HepG2 (cell line): ENCODE measurements around the gene MFSD2B. TPM values are rescaled to one million over a fixed set of nuclear protein-coding genes. Genes with fewer than 3 reads are reported as not detected.

Experiments
- ATM ChIP-seq: fragments of 450-650 bp; IDR thresholded peaks from 2 replicates; pipeline ENCODE4 v1.7.1; 2017; ENCODE audit warnings: mild to moderate bottlenecking, borderline replicate concordance
- CCAR2 ChIP-seq: fragments of 200-400 bp; formaldehyde crosslinking; optimal IDR thresholded peaks from 2 replicates; pipeline ENCODE3; 2018; ENCODE audit warnings: low read depth, mild to moderate bottlenecking, low read length, moderate library complexity
- CREM ChIP-seq, 2 experiments: sonication (generic) in 1 of 2; formaldehyde crosslinking in 1 of 2; IDR thresholded peaks; 2 replicates each; pipeline versions ENCODE4 v1.4.0 to v1.6.1; 2016 to 2020; ENCODE audit warnings: antibody characterized with exemption in 1 of 2, mild to moderate bottlenecking in 1 of 2, missing genetic modification reagents in 1 of 2
- HIVEP1 ChIP-seq: sonication (generic); formaldehyde crosslinking; IDR thresholded peaks from 2 replicates; pipeline ENCODE4 v1.4.0; 2020; ENCODE audit warnings: mild to moderate bottlenecking, missing genetic modification reagents
- HOXA7 ChIP-seq: sonication (generic); formaldehyde crosslinking; IDR thresholded peaks from 2 replicates; pipeline ENCODE4 v1.8.1; 2022; ENCODE audit warnings: mild to moderate bottlenecking, missing genetic modification reagents, moderate library complexity
- NR2F6 ChIP-seq, 2 experiments: IDR thresholded peaks; 2 replicates each; pipeline ENCODE4 v1.6.1; 2016; ENCODE audit warnings: antibody characterized with exemption in 1 of 2, mild to moderate bottlenecking in 1 of 2
- PHB2 ChIP-seq: fragments of 450-650 bp; IDR thresholded peaks from 2 replicates; pipeline ENCODE4 v1.6.1; 2018; ENCODE audit not compliant: partially characterized antibody
- SOX13 ChIP-seq, 3 experiments: fragments of 450-650 bp in 1 of 3; sonication (generic) in 1 of 3; formaldehyde crosslinking in 1 of 3; IDR thresholded peaks in 2 of 3; conservative IDR thresholded peaks in 1 of 3; 2 replicates each; pipeline versions ENCODE4 v1.5.0 to v1.6.1; 2016 to 2020; ENCODE audit warnings: antibody characterized with exemption in 1 of 3, mild to moderate bottlenecking in 1 of 3, missing compliant biosample characterization in 1 of 3, missing genetic modification reagents in 1 of 3, moderate library complexity in 1 of 3
- SRF ChIP-seq: IDR thresholded peaks from 2 replicates; pipeline ENCODE4 v1.6.1; 2011; ENCODE audit warnings: mild to moderate bottlenecking, low read depth, low read length, moderate library complexity
- TBX2 ChIP-seq: sonication (generic); formaldehyde crosslinking; IDR thresholded peaks from 2 replicates; pipeline ENCODE4 v1.5.0; 2020; ENCODE audit warnings: missing genetic modification reagents, mild to moderate bottlenecking, borderline replicate concordance
- TOPORS ChIP-seq: sonication (generic); formaldehyde crosslinking; IDR thresholded peaks from 2 replicates; pipeline ENCODE4 v1.8.0; 2023; ENCODE audit warnings: mild to moderate bottlenecking, missing genetic modification reagents
- ZNF253 ChIP-seq: sonication (generic); formaldehyde crosslinking; IDR thresholded peaks from 2 replicates; pipeline ENCODE4 v1.8.0; 2022; ENCODE audit warnings: mild to moderate bottlenecking, missing genetic modification reagents, borderline replicate concordance
- ZNF256 ChIP-seq: sonication (generic); formaldehyde crosslinking; conservative IDR thresholded peaks from 2 replicates; pipeline ENCODE4 v1.4.0; 2020; ENCODE audit warnings: missing genetic modification reagents
- ZNF276 ChIP-seq: sonication (generic); formaldehyde crosslinking; IDR thresholded peaks from 2 replicates; pipeline ENCODE4 v1.4.0; 2020; ENCODE audit warnings: mild to moderate bottlenecking, low read depth, missing genetic modification reagents
- ZNF292 ChIP-seq: sonication (generic); formaldehyde crosslinking; IDR thresholded peaks from 2 replicates; pipeline ENCODE4 v1.8.1; 2022; ENCODE audit warnings: mild to moderate bottlenecking, low read depth, missing genetic modification reagents, borderline replicate concordance
- ZNF549 ChIP-seq: sonication (generic); formaldehyde crosslinking; IDR thresholded peaks from 2 replicates; pipeline ENCODE4 v1.5.0; 2020; ENCODE audit warnings: missing genetic modification reagents
- ZNF607 ChIP-seq: sonication (generic); formaldehyde crosslinking; IDR thresholded peaks from 2 replicates; pipeline ENCODE4 v1.5.1; 2020; ENCODE audit warnings: missing genetic modification reagents, mild to moderate bottlenecking, borderline replicate concordance
- ZNF614 ChIP-seq: IDR thresholded peaks from 2 replicates; pipeline ENCODE4 v1.6.1; 2018; ENCODE audit warnings: missing biosample characterization, missing genetic modification reagents, inconsistent platforms, borderline replicate concordance
- ZNF710 ChIP-seq: sonication (generic); formaldehyde crosslinking; IDR thresholded peaks from 2 replicates; pipeline ENCODE4 v1.5.0; 2020; ENCODE audit warnings: mild to moderate bottlenecking, missing genetic modification reagents, borderline replicate concordance
- ZNF788 ChIP-seq: sonication (generic); formaldehyde crosslinking; IDR thresholded peaks from 2 replicates; pipeline ENCODE4 v1.5.0; 2020; ENCODE audit warnings: mild to moderate bottlenecking, missing genetic modification reagents, borderline replicate concordance
- ZSCAN22 ChIP-seq: sonication (generic); formaldehyde crosslinking; IDR thresholded peaks from 2 replicates; pipeline ENCODE4 v1.4.0; 2020; ENCODE audit warnings: mild to moderate bottlenecking, missing genetic modification reagents
- polyA plus RNA-seq, 8 experiments: library from polyadenylated mRNA; depleted of rRNA in 3 of 8; stranded (reverse) in 7 of 8; unstranded in 1 of 8; fragments of >200 nt; fragmentation: Illumina TruSeq in 4 of 8; extraction: Trizol in 4 of 8; gene quantifications; 2 replicates each; pipeline versions ENCODE4 v1.2.1 to v1.2.3, GENCODE V29; 2011 to 2016; ENCODE audit warnings: low read depth in 4 of 8, missing spikeins in 1 of 8, mixed read lengths in 1 of 8; ENCODE audit not compliant: insufficient read depth in 1 of 8
- total RNA-seq, 5 experiments: library from RNA; depleted of rRNA; stranded (reverse); fragments of >200 nt; fragmentation: Illumina TruSeq; extraction: Trizol; gene quantifications; 2 replicates each; pipeline ENCODE4 v1.2.3, GENCODE V29; 2016; ENCODE audit warnings: low read depth in 1 of 5
- TF ChIP-seq, protein P1 (sequence below): sonication (generic); formaldehyde crosslinking; IDR thresholded peaks from 2 replicates; pipeline ENCODE4 v1.4.0; 2020; ENCODE audit warnings: mild to moderate bottlenecking, missing genetic modification reagents

The MFSD2B gene
- total and polyA plus RNA-seq, 2 of the 13 experiments (the other 11 are each of a cell fraction or from before 2014, with no cell fraction given): 0.21 to 0.93 TPM

DNA sequence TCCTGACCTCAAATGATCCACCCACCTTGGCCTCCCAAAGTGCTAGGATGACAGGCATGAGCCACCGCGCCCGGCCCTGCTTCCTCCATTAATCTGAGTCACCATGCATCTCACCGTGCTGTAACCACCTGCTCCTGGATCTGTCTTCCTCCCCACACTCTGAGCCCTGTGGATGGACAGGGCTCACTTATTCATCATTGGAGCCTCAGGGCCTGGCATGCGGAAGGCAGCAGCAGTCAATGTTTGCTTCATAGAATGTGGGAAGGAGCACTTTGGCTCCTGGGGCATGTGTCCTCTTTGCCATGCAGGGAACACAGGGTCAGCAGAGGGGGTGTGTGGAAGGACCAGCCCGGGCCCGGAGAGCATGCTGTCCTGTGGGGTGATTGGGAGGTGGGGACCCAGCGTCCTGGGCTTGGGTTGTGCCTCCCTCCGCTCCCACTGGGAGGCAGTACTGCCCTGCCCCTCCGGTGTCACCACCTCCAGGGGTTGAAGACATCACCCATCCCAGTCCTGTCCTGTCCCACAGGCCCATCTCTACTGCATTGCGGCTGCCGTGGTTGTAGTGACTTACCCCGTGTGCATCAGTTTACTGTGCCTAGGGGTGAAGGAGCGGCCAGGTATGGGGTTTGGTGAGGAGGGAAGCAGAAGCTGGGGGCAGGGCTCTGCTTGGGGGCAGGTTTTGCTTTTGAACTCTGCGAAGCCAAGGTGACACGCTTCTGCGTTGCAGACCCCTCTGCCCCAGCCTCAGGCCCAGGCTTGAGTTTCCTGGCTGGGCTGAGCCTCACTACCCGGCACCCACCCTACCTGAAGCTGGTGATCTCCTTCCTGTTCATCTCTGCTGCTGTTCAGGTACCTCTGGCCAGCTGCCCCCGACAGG is 11.5 kb downstream of the MFSD2B start (continued):
- no peak for TF ChIP-seq ZSCAN22 (CRISPR knock-in tag)
- no peak for TF ChIP-seq ZNF253 (CRISPR knock-in tag)
- TF ChIP-seq SOX13 (IDR thresholded peaks at IDR 0.05): no peak
- no peak for TF ChIP-seq SOX13 (CRISPR knock-in tag; conservative IDR thresholded peaks at IDR 0.05 in 1 of 2, IDR thresholded peaks at IDR 0.05 in 1 of 2)
- no peak; the same call in 1 of the 2 replicates for TF ChIP-seq ZNF607 (CRISPR knock-in tag)
- TF ChIP-seq HIVEP1 (CRISPR knock-in tag): no peak
- TF ChIP-seq, protein P1, sequence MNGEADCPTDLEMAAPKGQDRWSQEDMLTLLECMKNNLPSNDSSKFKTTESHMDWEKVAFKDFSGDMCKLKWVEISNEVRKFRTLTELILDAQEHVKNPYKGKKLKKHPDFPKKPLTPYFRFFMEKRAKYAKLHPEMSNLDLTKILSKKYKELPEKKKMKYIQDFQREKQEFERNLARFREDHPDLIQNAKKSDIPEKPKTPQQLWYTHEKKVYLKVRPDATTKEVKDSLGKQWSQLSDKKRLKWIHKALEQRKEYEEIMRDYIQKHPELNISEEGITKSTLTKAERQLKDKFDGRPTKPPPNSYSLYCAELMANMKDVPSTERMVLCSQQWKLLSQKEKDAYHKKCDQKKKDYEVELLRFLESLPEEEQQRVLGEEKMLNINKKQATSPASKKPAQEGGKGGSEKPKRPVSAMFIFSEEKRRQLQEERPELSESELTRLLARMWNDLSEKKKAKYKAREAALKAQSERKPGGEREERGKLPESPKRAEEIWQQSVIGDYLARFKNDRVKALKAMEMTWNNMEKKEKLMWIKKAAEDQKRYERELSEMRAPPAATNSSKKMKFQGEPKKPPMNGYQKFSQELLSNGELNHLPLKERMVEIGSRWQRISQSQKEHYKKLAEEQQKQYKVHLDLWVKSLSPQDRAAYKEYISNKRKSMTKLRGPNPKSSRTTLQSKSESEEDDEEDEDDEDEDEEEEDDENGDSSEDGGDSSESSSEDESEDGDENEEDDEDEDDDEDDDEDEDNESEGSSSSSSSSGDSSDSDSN: 0 out of 2 replicates have a peak, but pooled peaks have one; percentile 37
- no peak for TF ChIP-seq SRF
- peak; percentile 18; the same call in 1 of the 2 replicates for TF ChIP-seq ZNF614
- no peak for TF ChIP-seq ZNF710 (CRISPR knock-in tag)
- TF ChIP-seq ZNF292 (CRISPR knock-in tag): no peak
- no peak for TF ChIP-seq CCAR2
- no peak for TF ChIP-seq PHB2
- TF ChIP-seq ZNF256: no peak
- TF ChIP-seq HOXA7 (CRISPR knock-in tag): no peak
- no peak for TF ChIP-seq ZNF549 (CRISPR knock-in tag)
- no peak for TF ChIP-seq NR2F6 (IDR thresholded peaks at IDR 0.05)
- peak; percentile 25; the same call in 1 of the 2 replicates for TF ChIP-seq NR2F6 (CRISPR knock-in tag; IDR thresholded peaks at IDR 0.05)
- no peak for TF ChIP-seq TOPORS (CRISPR knock-in tag)
- TF ChIP-seq ATM: no peak
- peak; percentile 86; the same call in 1 of the 2 replicates for TF ChIP-seq ZNF788 (CRISPR knock-in tag)
- peak; percentile 56; the same call in 1 of the 2 replicates for TF ChIP-seq TBX2 (CRISPR knock-in tag)
- TF ChIP-seq CREM (IDR thresholded peaks at IDR 0.05): no peak
- TF ChIP-seq CREM (CRISPR knock-in tag; IDR thresholded peaks at IDR 0.05): no peak
- no peak for TF ChIP-seq ZNF276 (CRISPR knock-in tag)
